RWPE2 (cell line): ENCODE data around the gene DENND1A.
"Not testable (repeated sequence)": the region's sequence is repeated elsewhere in the genome, so short reads cannot be mapped to it uniquely, and the experiment has no call there.

Experiments
- ATAC-seq: fragments of 200-7000 bp; cut with Tn5 transposase; 3 replicates; pipeline ENCODE4 v1.9.1; 2021; ENCODE audit warnings: low read depth
- DNase-seq: peaks from one replicate; pipeline ENCODE4 v3.0.0-alpha.2; 2020; ENCODE audit warnings: low spot score
- H3K27ac ChIP-seq: fragments of 450-650 bp; 2 replicates; pipeline ENCODE4 v1.5.1; 2017; ENCODE audit warnings: mild to moderate bottlenecking; ENCODE audit not compliant: poor library complexity, severe bottlenecking
- H3K27me3 ChIP-seq: fragments of 250-450 bp; sonication (Bioruptor Pico); 2 replicates; pipeline ENCODE4 v1.5.1; 2021; ENCODE audit warnings: mild to moderate bottlenecking, moderate library complexity; ENCODE audit not compliant: insufficient read depth, poor library complexity, severe bottlenecking
- H3K36me3 ChIP-seq: fragments of 250-450 bp; sonication (Bioruptor Pico); 2 replicates; pipeline ENCODE4 v1.5.1; 2020; ENCODE audit warnings: low read depth, mild to moderate bottlenecking, moderate library complexity
- H3K4me1 ChIP-seq: fragments of 250-450 bp; sonication (Bioruptor Pico); 2 replicates; pipeline ENCODE4 v1.5.1; 2021; ENCODE audit warnings: mild to moderate bottlenecking, moderate library complexity; ENCODE audit not compliant: insufficient read depth, poor library complexity, severe bottlenecking
- H3K4me3 ChIP-seq: fragments of 250-450 bp; sonication (Bioruptor Pico); 2 replicates; pipeline ENCODE4 v1.5.1; 2021; ENCODE audit warnings: mild to moderate bottlenecking, moderate library complexity; ENCODE audit not compliant: severe bottlenecking
- H3K9me3 ChIP-seq: fragments of 250-450 bp; sonication (Bioruptor Pico); 2 replicates; pipeline ENCODE4 v1.5.1; 2021; ENCODE audit warnings: mild to moderate bottlenecking, moderate library complexity; ENCODE audit not compliant: severe bottlenecking
- TF ChIP-seq, protein P1 (sequence below): fragments of 450-650 bp; IDR thresholded peaks from one replicate; pipeline ENCODE4 v1.5.1; 2017; ENCODE audit warnings: mild to moderate bottlenecking, moderate library complexity; ENCODE audit not compliant: poor library complexity, severe bottlenecking

Gene DENND1A

GRCh38 chr9:123431581-123431980 lies 498.3 kb downstream of the DENND1A start:
- Histone ChIP-seq H3K27ac (no peak overlapping the region), H3K27me3 (no peaks in the 10 kb centered on the region), H3K4me3 (no peak overlapping the region), H3K36me3 (no peaks in the 10 kb centered on the region), H3K4me1 (no peaks in the 10 kb centered on the region), H3K9me3 (no peaks in the 10 kb centered on the region)
- DNase-seq = no peak
- TF ChIP-seq, protein P1, sequence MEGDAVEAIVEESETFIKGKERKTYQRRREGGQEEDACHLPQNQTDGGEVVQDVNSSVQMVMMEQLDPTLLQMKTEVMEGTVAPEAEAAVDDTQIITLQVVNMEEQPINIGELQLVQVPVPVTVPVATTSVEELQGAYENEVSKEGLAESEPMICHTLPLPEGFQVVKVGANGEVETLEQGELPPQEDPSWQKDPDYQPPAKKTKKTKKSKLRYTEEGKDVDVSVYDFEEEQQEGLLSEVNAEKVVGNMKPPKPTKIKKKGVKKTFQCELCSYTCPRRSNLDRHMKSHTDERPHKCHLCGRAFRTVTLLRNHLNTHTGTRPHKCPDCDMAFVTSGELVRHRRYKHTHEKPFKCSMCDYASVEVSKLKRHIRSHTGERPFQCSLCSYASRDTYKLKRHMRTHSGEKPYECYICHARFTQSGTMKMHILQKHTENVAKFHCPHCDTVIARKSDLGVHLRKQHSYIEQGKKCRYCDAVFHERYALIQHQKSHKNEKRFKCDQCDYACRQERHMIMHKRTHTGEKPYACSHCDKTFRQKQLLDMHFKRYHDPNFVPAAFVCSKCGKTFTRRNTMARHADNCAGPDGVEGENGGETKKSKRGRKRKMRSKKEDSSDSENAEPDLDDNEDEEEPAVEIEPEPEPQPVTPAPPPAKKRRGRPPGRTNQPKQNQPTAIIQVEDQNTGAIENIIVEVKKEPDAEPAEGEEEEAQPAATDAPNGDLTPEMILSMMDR = no peak
- no peak for ATAC-seq

- H3K27me3 ChIP-seq, H3K9me3 ChIP-seq, H3K36me3 ChIP-seq, ATAC-seq, DNase-seq, H3K4me3 ChIP-seq, H3K27ac ChIP-seq, H3K4me1 ChIP-seq: not testable (repeated sequence)
These were observed 501.5 kb downstream of the DENND1A start for GRCh38 chr9:123428450-123428849.

GRCh38 chr9:123426406-123426805 lies 503.5 kb downstream of the DENND1A start:
- Histone ChIP-seq H3K4me3 (no peak overlapping the region), H3K36me3 (no peaks in the 10 kb centered on the region), H3K27ac (no peak overlapping the region), H3K27me3 (no peaks in the 10 kb centered on the region), H3K9me3 (no peaks in the 10 kb centered on the region), H3K4me1 (no peaks in the 10 kb centered on the region)
- DNase-seq (no peak), ATAC-seq (no peak)
- TF ChIP-seq, protein P1 = no peak

DNA sequence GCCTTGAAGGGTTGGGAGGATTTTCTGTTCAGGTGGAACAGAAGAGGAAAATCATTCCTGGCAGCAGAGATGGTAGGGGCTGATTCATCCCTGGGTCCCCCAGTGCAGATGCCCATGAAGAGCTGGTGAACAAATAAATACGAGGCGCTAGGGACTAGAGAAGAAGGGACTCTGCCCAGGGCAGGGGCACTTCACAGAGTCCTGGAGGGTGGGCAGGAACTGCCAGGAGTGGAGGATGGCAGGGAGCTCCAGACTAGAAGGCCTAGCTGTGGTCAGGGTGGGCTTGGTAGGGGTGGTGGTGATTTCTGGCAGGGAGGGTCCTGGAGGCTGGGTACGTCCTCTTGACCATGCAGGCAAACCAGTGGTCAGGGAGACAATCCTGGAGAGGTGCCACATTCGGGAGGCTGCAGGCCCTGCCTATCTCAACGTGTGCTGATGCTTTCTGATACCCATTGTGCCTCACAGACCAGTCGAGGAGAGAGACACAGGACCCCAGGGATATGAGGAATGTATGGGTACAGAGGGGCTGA lies 504.0 kb downstream of the DENND1A start:
- Histone ChIP-seq H3K27ac (no peak overlapping the region), H3K9me3 (no peaks in the 10 kb centered on the region), H3K4me3 (no peak overlapping the region), H3K36me3 (no peaks in the 10 kb centered on the region), H3K4me1 (no peaks in the 10 kb centered on the region), H3K27me3 (no peaks in the 10 kb centered on the region)
- ATAC-seq = no peak
- TF ChIP-seq, protein P1 = no peak
- DNase-seq = no peak

DNA sequence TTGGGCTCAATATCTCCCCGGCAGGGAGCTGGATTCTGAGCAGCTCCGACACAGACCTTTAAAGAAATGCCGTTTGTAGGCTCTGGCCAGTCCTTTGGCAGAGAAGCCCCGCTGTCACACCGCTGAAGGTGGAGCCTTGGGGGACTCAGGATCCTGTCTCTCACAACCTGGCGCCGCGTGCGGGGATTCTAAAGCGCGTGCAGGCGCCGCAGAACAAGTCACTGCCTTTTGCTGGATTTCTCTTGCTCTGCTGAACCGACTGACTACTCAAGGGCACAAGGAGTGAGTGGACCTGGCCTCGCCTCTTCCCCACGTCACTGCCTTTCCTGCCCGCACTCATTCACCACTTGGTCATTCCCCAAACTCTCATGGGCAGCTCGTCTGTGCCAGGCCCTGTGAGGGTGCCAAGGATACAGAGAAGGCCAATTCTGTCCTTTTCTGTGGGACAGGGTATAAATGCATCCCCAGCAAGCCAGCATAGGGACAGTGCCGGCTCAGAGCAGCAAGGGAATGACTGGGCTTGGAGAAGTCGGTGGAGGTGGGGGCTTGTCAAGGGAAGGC lies 504.6 kb downstream of the DENND1A start:
- no peak overlapping the region for H3K4me3 ChIP-seq
- H3K4me1 ChIP-seq = no peaks in the 10 kb centered on the region
- H3K27me3 ChIP-seq = no peaks in the 10 kb centered on the region
- no peaks in the 10 kb centered on the region for H3K9me3 ChIP-seq
- TF ChIP-seq, protein P1 = no peak
- no peaks in the 10 kb centered on the region for H3K36me3 ChIP-seq
- no peak for DNase-seq
- no peak overlapping the region for H3K27ac ChIP-seq
- no peak for ATAC-seq
